ENCODE results near the gene ZDHHC8.

GRCh38 chr22:20146777-20147176 lies 15.2 kb downstream of the ZDHHC8 start:
- TF ChIP-seq CTCF (IDR thresholded peaks at IDR 0.05) (no peak), POLR2A (IDR thresholded peaks at IDR 0.05) (no peak)
